AG09319 (cell line): Measurements from ENCODE around the gene BMP8B.

Experiments used
- DNase-seq: peaks from one replicate; pipeline ENCODE4 v3.0.0-alpha.2; 2010; ENCODE audit warnings: low read depth; ENCODE audit errors: extremely low read depth
- TF ChIP-seq, protein P1 (sequence below): IDR thresholded peaks from 2 replicates; pipeline ENCODE4 v1.5.1; 2011; ENCODE audit warnings: low read depth, mild to moderate bottlenecking, inconsistent platforms, low read length, moderate library complexity

The BMP8B gene

DNA sequence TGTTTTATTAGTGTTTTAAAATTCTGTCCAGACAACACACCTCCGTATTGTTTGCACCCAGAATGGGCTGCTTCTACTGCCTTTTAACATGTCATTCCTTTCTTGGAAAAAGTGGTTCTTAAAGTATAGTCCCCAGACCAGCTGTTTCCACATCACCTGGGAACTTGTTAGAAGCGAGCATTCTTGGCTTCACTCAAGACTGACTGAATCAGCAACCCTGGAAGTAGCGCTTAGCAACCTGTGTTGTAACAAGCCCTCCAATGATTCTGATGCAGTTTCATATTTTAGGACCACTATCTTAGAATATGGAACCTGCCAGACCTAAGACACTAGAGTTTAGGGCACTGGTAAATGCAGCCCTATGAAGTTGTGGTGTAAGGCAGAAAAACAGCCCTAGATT lies 55.9 kb downstream of the BMP8B start:
- TF ChIP-seq, protein P1, sequence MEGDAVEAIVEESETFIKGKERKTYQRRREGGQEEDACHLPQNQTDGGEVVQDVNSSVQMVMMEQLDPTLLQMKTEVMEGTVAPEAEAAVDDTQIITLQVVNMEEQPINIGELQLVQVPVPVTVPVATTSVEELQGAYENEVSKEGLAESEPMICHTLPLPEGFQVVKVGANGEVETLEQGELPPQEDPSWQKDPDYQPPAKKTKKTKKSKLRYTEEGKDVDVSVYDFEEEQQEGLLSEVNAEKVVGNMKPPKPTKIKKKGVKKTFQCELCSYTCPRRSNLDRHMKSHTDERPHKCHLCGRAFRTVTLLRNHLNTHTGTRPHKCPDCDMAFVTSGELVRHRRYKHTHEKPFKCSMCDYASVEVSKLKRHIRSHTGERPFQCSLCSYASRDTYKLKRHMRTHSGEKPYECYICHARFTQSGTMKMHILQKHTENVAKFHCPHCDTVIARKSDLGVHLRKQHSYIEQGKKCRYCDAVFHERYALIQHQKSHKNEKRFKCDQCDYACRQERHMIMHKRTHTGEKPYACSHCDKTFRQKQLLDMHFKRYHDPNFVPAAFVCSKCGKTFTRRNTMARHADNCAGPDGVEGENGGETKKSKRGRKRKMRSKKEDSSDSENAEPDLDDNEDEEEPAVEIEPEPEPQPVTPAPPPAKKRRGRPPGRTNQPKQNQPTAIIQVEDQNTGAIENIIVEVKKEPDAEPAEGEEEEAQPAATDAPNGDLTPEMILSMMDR: no peak
- DNase-seq: no peak

DNA sequence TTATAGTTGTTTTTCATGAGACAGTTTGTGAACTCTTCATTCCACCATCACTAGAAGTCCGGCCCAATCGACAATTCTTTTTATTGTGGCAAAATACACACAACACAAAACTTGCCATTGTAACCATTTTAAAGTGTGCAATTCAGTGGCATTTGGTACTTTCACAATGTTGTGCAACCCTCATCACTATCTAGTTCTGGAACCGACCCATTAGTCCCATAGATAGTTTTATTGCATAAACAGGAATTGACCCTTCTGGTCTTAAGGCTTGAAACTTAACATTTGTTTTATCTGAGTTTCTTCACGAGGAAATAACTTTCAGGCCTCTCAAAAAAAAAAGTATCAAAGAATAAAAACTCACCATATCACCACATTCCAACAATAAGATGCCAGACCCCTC lies 58.8 kb downstream of the BMP8B start:
- DNase-seq: no peak
- TF ChIP-seq, protein P1: no peak

DNA sequence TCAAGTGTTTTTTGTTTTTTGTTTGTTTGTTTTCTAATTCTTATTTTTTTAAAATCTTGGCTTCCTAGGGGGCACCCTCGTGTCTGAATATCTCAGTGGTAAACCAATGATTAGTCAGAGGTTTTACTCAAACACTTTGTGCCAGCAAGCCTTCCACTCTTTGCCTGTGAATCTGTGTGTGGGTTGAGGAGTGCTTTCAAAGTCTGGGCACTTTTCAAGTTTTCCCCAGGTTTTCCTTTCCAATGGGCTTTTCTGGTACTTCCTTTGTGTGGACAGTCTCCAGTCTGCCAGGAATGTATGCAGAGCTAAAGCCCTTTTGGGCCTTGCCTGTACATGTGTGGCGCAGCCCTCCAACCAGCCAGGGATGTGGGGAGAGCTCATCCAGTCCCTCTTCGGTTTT lies 59.6 kb downstream of the BMP8B start:
- no peak for DNase-seq
- TF ChIP-seq, protein P1: no peak

DNA sequence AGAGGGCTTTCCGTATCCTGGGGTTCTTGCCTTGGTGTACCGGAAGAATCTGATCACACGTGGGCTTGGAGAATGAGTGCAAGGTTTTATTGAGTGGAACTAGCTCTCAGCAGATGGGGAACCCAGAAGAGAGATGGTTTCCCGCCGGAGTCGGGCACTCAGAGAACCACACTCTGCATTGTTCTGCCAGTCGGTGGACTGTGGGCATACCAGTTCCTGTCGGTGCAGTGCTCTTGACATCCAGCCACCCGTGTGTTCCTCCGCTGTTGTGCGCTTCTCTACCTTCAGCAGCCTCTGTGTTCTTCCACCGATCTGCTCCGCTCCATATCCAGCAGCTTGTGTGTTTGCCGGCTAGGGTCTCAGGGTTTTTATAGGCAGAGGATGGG lies 60.7 kb downstream of the BMP8B start:
- TF ChIP-seq, protein P1: no peak
- no peak for DNase-seq

DNA sequence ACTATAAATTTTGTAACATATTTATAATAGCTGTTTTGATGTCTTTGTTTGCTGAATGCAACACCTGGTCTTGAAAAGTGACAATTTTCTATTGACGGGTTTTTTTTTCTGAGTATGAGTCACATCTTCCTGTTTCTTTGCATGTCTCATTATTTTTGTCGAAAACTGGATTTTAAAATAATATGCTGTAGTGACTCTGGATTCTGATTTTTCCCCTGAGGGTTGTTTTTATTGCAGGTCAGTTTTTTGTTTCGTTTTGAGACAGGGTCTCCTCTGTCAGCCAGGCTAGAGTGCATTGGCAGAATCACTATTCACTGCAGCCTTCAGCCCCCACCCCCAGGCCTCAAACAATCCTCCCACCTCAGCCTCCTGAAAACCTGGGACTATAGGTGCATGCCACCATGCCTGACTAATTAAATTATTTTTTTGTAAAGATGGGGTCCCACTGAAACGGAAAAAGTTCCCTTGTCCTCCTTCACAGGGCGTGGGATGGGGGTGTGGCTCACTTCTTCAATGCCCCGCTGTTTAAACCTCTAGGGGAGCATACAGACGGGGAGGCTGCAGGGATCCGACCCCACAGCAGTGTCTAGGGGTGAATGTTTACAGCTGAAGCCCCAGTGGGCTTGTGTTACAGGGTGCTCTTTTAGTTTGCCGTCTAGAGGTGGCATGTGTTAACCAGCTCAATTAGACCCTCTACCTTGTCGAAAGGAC lies 61.3 kb downstream of the BMP8B start:
- TF ChIP-seq, protein P1: no peak
- DNase-seq: no peak

DNA sequence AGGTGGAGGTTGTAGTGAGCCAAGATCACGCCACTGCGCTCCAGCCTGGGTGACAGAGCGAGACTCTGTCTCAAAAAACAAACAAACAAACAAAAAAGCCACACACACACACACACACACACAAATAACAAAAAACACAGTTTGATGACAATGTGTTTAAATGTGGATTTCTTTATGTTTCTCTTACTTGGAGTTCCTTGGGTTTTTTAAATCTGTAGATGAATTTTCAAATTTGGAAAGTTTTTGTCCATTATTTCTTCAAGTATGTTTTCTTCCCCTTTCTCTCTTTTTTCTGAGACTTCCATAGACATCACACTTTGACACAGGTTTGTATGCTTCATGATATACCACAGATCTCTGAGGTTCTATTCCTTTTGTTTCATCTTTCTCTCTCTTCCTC lies 62.1 kb downstream of the BMP8B start:
- TF ChIP-seq, protein P1: no peak
- DNase-seq: no peak

DNA sequence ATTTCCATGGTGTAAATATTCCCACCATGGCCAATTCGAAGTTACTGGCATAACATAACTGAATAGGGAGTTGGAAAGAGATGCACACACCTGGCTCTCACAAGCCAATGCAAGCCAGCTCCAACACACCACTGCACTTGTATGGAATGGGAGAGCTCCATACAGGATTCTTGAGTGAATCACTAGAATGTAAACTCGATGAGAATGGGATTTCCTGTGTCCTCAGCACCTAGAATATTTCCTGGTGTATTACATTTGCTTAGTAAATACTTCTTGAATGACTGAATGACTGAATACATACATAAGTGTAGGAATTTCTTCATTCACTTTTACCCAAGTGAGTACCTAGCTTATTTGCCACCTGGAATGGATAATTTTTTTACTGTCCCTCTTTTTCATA lies 66.2 kb downstream of the BMP8B start:
- DNase-seq: no peak
- TF ChIP-seq, protein P1: no peak
